ENCODE measurements around the gene PGAP6. TPM values are rescaled to one million over a fixed set of nuclear protein-coding genes. Genes with fewer than 3 reads are reported as not detected.
"Not testable (repeated sequence)": the region's sequence is repeated elsewhere in the genome, so short reads cannot be mapped to it uniquely, and the experiment has no call there.

PGAP6 gene
- total RNA-seq, 1 donor from 2014 or later, result 56.0 TPM

DNA sequence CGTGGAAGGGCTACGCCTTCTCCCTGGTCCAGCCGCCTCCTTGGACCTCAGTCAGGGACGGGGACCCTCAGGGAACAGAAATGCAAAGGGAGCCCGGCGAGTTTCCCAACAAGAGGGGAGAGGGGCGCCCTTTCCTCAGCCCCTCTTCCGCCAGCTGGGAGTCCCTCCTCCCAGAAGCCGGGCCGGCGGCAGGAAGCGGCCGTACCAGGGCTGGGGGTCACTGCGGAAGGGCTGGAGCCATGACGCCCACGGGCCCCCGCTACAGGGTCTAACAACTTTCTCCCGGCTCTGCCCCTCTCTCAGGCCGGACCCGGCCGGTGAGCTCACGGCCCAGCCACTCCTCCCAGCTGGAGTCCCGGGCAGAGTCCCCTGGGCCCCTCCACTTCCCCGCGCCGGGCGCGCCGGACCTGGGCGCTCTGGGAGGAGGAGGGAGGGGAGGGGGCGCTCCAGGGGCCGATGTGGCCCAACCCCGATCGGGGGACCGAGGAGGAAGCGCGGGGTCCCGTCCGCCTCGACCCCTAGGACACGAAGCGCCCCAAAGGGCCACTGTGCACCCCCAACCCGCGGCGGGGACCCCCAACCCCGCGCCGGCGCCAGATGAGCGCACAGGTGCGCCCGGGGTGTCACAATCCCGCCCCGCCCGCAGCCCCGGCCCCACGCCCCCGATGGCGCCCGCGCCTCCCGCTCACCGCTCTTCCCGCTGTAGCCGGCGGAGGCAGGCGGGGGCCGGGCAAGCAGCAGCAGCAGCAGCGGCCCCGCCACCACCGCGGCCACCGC lies 578 bp downstream of the PGAP6 start:
- H3K27ac Mint-ChIP-seq, result no peak overlapping the region
- DNase-seq (ENCODE audit: extremely low spot score, unreplicated experiment), result no peak

DNA sequence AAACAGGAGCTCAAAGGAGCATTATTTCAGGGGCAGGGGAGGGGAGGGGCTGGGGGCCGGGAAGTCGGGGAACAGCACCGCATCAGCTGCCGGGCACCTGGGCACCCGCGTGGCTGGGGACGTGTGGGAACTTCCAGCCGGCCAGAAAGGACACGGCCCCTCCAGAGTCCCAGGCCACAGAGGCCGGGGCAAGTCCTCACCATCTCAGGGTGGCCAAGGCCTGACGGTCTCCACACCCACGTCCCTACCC lies 1.1 kb downstream of the PGAP6 start:
- no peak for TF ChIP-seq CTCF (conservative IDR thresholded peaks at IDR 0.05)
- Mint-ChIP-seq H3K4me3 (peak overlapping the region; percentile 83), H3K27ac (no peak overlapping the region), H3K27me3 (peaks cover 5% of the 10 kb centered on the region), H3K9me3 (no peaks in the 10 kb centered on the region), H3K4me1 (ENCODE audit: unreplicated experiment) (peaks cover 13% of the 10 kb centered on the region), H3K36me3 (no peaks in the 10 kb centered on the region)
- DNase-seq (ENCODE audit: extremely low spot score, unreplicated experiment), result no peak

More for the DNA sequence above, 578 bp downstream of the PGAP6 start:
- Mint-ChIP-seq H3K9me3 (no peaks in the 10 kb centered on the region), H3K4me1 (ENCODE audit: unreplicated experiment) (peaks cover 13% of the 10 kb centered on the region), H3K36me3 (no peaks in the 10 kb centered on the region), H3K27me3 (peaks cover 5% of the 10 kb centered on the region), H3K4me3 (peak overlapping the region; percentile 79)
- TF ChIP-seq CTCF (conservative IDR thresholded peaks at IDR 0.05), result no peak

DNA sequence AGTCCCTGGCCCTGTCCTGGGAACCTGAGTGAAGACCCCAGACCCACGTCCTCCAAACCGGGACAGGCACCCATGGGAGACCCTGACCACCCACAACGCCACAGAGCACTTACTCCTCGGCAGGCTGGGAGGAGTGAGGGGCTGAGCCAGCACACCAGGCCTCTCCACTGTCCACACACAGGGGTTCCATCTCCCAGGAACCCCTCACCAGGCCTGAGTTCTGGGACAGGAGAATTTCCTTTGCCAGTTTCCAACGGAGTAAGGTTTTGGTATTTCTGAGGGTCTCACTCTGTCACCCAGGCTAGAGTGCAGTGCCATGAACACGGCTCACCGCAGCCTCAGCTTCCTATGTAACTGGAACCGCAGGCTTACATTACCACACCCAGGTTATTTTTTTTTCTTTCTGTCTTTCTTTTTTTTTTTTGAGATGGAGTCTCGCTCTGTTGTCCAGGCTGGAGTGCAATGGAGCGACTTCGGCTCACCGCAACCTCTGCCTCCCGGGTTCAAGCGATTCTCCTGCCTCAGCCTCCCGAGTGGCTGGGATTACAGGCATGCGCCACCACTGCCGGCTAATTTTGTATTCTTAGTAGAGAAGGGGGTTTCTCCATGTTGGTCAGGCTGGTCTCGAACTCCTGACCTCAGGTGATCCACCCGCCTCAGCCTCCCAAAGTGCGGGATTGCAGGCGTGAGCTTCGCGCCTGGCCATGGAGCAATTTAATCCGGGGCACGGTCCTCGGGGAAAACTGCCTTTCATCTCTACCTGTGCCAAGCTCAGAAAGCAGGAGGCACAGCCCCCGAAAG lies 1.6 kb downstream of the PGAP6 start:
- no peak for DNase-seq (ENCODE audit: extremely low spot score, unreplicated experiment)
- no peaks in the 10 kb centered on the region for H3K36me3 Mint-ChIP-seq
- peaks cover 5% of the 10 kb centered on the region for H3K27me3 Mint-ChIP-seq
- peak overlapping the region; percentile 80 for H3K27ac Mint-ChIP-seq
- TF ChIP-seq CTCF (conservative IDR thresholded peaks at IDR 0.05), result no peak
- no peaks in the 10 kb centered on the region for H3K9me3 Mint-ChIP-seq
- H3K4me3 Mint-ChIP-seq, result peak overlapping the region; percentile 83
- peaks cover 13% of the 10 kb centered on the region for H3K4me1 Mint-ChIP-seq (ENCODE audit: unreplicated experiment)

GRCh38 chr16:379183-379960 lies 2.4 kb downstream of the PGAP6 start:
- Mint-ChIP-seq H3K4me1 (ENCODE audit: unreplicated experiment) (peaks cover 13% of the 10 kb centered on the region), H3K36me3 (no peaks in the 10 kb centered on the region), H3K27ac (peak overlapping the region; percentile 29), H3K4me3 (peak overlapping the region; percentile 31), H3K27me3 (peaks cover 5% of the 10 kb centered on the region), H3K9me3 (no peaks in the 10 kb centered on the region)
- no peak for TF ChIP-seq CTCF (conservative IDR thresholded peaks at IDR 0.05)
- DNase-seq (ENCODE audit: extremely low spot score, unreplicated experiment), result no peak

DNA sequence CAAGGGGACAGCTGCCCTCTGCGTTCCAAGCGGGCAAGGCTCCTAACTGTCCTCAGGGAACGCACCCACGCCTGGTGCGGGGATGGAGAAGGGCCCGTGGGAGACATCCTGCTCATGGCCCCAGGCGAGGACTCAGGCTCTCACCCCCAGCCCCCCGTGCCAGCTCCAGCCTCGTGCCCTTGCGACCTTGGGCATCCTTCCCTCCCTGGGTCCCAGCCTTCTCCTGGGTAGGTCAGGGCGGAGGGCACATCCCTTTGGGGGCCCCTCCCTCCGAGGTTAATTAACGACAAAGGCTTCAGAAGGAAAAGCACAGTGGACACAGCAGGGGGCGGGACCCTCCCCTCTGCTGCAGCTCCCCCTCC lies 3.0 kb downstream of the PGAP6 start:
- no peak for DNase-seq (ENCODE audit: extremely low spot score, unreplicated experiment)
- Mint-ChIP-seq H3K4me3 (peak overlapping the region; percentile 31), H3K9me3 (no peaks in the 10 kb centered on the region), H3K27me3 (peaks cover 5% of the 10 kb centered on the region), H3K36me3 (no peaks in the 10 kb centered on the region), H3K4me1 (ENCODE audit: unreplicated experiment) (peaks cover 7% of the 10 kb centered on the region), H3K27ac (peak overlapping the region; percentile 29)
- no peak for TF ChIP-seq CTCF (conservative IDR thresholded peaks at IDR 0.05)

GRCh38 chr16:378113-378820 lies 3.5 kb downstream of the PGAP6 start:
- not testable (repeated sequence) for H3K9me3 Mint-ChIP-seq; H3K36me3 Mint-ChIP-seq; H3K4me1 Mint-ChIP-seq (ENCODE audit: unreplicated experiment); H3K27ac Mint-ChIP-seq; DNase-seq (ENCODE audit: extremely low spot score, unreplicated experiment); H3K27me3 Mint-ChIP-seq; H3K4me3 Mint-ChIP-seq
